Endothelial cell of umbilical vein (primary cell): Measurements from ENCODE around the gene FAM219A.
A peak's percentile ranks its signal among the peaks of the same experiment; 100 is the strongest.

ENCODE experiments used
- CTCF ChIP-seq, 2 donors: IDR thresholded peaks; 1 replicate in 1 of 2; 2 replicates in 1 of 2; pipeline ENCODE4 v1.5.1; 2011; ENCODE audit warnings: low read length in 2 of 2, mild to moderate bottlenecking in 2 of 2, moderate library complexity in 2 of 2, control low read depth in 1 of 2, inconsistent platforms in 1 of 2, low read depth in 1 of 2; ENCODE audit not compliant: insufficient read depth in 1 of 2; ENCODE audit errors: extremely low read depth in 1 of 2
- EZH2 ChIP-seq: IDR thresholded peaks from 2 replicates; pipeline ENCODE4 v1.6.1; 2012; ENCODE audit warnings: borderline replicate concordance, low read depth, mild to moderate bottlenecking, moderate library complexity, low read length, inconsistent platforms; ENCODE audit not compliant: severe bottlenecking
- FOS ChIP-seq: IDR thresholded peaks from 2 replicates; pipeline ENCODE4 v1.6.1; 2011; ENCODE audit warnings: mild to moderate bottlenecking, low read length, moderate library complexity, borderline replicate concordance; ENCODE audit not compliant: insufficient read depth
- JUN ChIP-seq: IDR thresholded peaks from 2 replicates; pipeline ENCODE4 v1.6.1; 2011; ENCODE audit warnings: borderline replicate concordance, low read depth; ENCODE audit not compliant: insufficient read length, insufficient read depth
- MAX ChIP-seq: IDR thresholded peaks from 2 replicates; pipeline ENCODE4 v1.6.1; 2011; ENCODE audit not compliant: insufficient read depth, insufficient read length
- MYC ChIP-seq: IDR thresholded peaks from one replicate; pipeline ENCODE4 v1.6.1; 2011; ENCODE audit warnings: mild to moderate bottlenecking, low read depth, low read length
- POLR2A ChIP-seq: IDR thresholded peaks from 2 replicates; pipeline ENCODE4 v1.6.1; 2012; ENCODE audit warnings: low read depth, mild to moderate bottlenecking, control low read depth, low read length
- POLR2AphosphoS5 ChIP-seq: IDR thresholded peaks from 2 replicates; pipeline ENCODE4 v1.6.1; 2012; ENCODE audit warnings: low read depth, mild to moderate bottlenecking, control low read depth, low read length, moderate library complexity; ENCODE audit not compliant: insufficient read depth

- peak in 1 of 2 donors; percentile 9 for TF ChIP-seq CTCF (IDR thresholded peaks at IDR 0.05; ENCODE audit: extremely low read depth in 1 of 2, insufficient read depth in 1 of 2, low read depth in 1 of 2, low read length in 2 of 2)
- TF ChIP-seq EZH2, result no peak
- no peak for TF ChIP-seq POLR2A
- no peak for TF ChIP-seq POLR2AphosphoS5
- TF ChIP-seq MAX, result no peak
- no peak for TF ChIP-seq FOS
- no peak for TF ChIP-seq MYC
- TF ChIP-seq JUN, result no peak
Measured at GRCh38 chr9:34454571-34455065, 3.8 kb downstream of the FAM219A start.
